Kidney (tissue), 14 donors: ENCODE measurements around the gene RFPL3. TPM values are rescaled to one million over a fixed set of nuclear protein-coding genes. Genes with fewer than 3 reads are reported as not detected.

Source experiments
- DNase-seq, 5 donors: peaks; one replicate each; pipeline ENCODE4 v3.0.0-alpha.2; 2013 to 2020
- FAIRE-seq: peaks from 2 replicates; lab custom pipeline; 2012; peaks lifted over from hg19 to GRCh38; lab: Jason Lieb, UNC
- H3K27ac ChIP-seq, 2 donors: one replicate each; pipeline ENCODE4 v1.7.0; 2013; ENCODE audit warnings: low read depth in 2 of 2, low read length in 2 of 2, inconsistent platforms in 1 of 2
- H3K27me3 ChIP-seq: one replicate; pipeline ENCODE4 v1.7.1; 2013; ENCODE audit warnings: low read length, inconsistent platforms; ENCODE audit not compliant: control insufficient read depth, insufficient read depth
- H3K36me3 ChIP-seq, 3 donors: one replicate each; pipeline versions ENCODE4 v1.7.0 to v1.7.1; 2013; ENCODE audit warnings: low read length in 3 of 3, control low read depth in 1 of 3, inconsistent platforms in 1 of 3; ENCODE audit not compliant: insufficient read depth in 3 of 3, control insufficient read depth in 2 of 3
- H3K4me1 ChIP-seq, 3 donors: one replicate each; pipeline versions ENCODE4 v1.7.0 to v1.7.1; 2013; ENCODE audit warnings: low read length in 3 of 3, inconsistent platforms in 1 of 3, low read depth in 1 of 3; ENCODE audit not compliant: control insufficient read depth in 2 of 3, insufficient read depth in 2 of 3
- H3K4me3 ChIP-seq, 3 donors: one replicate each; pipeline versions ENCODE4 v1.7.0 to v1.8.1; 2013; ENCODE audit warnings: low read length in 3 of 3, control low read depth in 1 of 3, inconsistent platforms in 1 of 3
- H3K9ac ChIP-seq, 3 donors: one replicate each; pipeline versions ENCODE4 v1.7.0 to v1.7.1; 2013; ENCODE audit warnings: low read length in 3 of 3, control low read depth in 1 of 3, inconsistent platforms in 1 of 3
- H3K9me3 ChIP-seq, 3 donors: one replicate each; pipeline versions ENCODE4 v1.7.0 to v1.7.1; 2013; ENCODE audit warnings: low read length in 3 of 3, control low read depth in 1 of 3, inconsistent platforms in 1 of 3; ENCODE audit not compliant: control insufficient read depth in 2 of 3, insufficient read depth in 1 of 3
- CTCF ChIP-seq: IDR thresholded peaks from 3 replicates; pipeline ENCODE4 v1.5.1; 2012; ENCODE audit warnings: mild to moderate bottlenecking, moderate library complexity, borderline replicate concordance; ENCODE audit not compliant: insufficient read depth; ENCODE audit errors: extremely low read depth
- intact Hi-C: fragments of 100-400 bp; cut with DNase I; formaldehyde crosslinking; loops from one replicate; pipeline ENCODE4 v1.11.1; 2022
- polyA plus RNA-seq: library from polyadenylated mRNA; stranded (reverse); fragments of 350-450 nt; fragmentation: Illumina TruSeq; extraction: RNeasy Lipid Tissue Mini Kit (QIAGEN cat#74804); gene quantifications from one replicate; pipeline ENCODE4 v1.2.3, GENCODE V29; 2014; ENCODE audit warnings: low read depth, low replicate concordance; ENCODE audit not compliant: insufficient read depth
- total RNA-seq: library from RNA; stranded (reverse); fragmentation: NEBNext Ultra II Directional; extraction: Animal tissue kit (Norgen Biotek cat#: 25700); gene quantifications from one replicate; pipeline ENCODE4 v1.2.1, GENCODE V29; 2021
- donor health status: control.
- donor health status: control.
- donor health status: control.
- donor health status: control.
- donor health status: control.
- donor health status: DM: yes; HTN: yes; CAD: no.
- donor health status: Normal renal cell carcinoma (clear cell type).

RFPL3 gene
- total and polyA plus RNA-seq, 2 donors from 2014 or later: not detected

DNA sequence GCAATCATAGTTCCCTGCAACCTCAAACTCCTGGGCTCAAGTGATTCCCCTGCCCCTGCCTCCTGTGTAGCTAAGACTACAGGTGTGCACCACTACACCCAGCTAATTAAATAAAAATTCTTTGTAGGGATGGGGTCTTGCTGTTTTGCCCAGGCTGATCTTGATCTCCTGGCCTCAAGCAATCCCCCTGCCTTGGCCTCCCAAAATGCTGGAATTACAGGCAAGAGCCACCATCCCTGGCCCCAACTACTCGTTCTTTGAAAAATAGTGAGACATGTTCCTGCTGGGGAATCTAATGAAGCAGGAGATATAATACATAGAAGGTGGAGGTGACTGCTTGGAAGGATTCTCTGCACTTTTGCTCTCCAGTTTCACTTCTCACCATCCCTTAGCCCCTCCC lies 40.1 kb upstream of the RFPL3 start:
- no peak overlapping the region for H3K9ac ChIP-seq
- no peak for TF ChIP-seq CTCF
- intact Hi-C loops: no loop called here
- no peak overlapping the region for H3K4me3 ChIP-seq
- H3K27me3 ChIP-seq: no peaks in the 10 kb centered on the region
- FAIRE-seq (no peak), DNase-seq (no peak)
- H3K4me1 ChIP-seq: no peaks in the 10 kb centered on the region
- H3K36me3 ChIP-seq: no peaks in the 10 kb centered on the region
- no peak overlapping the region for H3K27ac ChIP-seq
- H3K9me3 ChIP-seq: no peaks in the 10 kb centered on the region

DNA sequence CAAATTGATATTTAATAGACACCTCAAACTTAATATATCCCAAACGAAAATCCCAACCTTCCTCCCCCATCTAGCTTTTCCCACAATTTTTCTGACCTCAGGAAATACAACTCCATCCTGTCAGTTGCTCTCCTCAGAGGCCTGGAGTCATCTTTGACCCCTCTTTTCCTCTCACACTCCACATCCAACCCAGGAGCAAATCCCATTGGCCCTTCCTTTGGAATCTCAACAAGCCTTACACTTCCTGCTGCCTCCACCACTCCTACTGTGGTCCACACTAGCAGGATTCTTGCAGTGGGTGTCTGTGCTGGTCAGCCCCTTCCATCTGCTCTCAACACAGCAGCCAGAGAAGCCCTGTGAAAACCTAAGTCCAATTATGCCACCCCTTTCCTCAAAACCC lies 39.3 kb upstream of the RFPL3 start:
- intact Hi-C loops: no loop called here
- Histone ChIP-seq H3K9me3 (no peaks in the 10 kb centered on the region), H3K4me1 (no peaks in the 10 kb centered on the region), H3K36me3 (no peaks in the 10 kb centered on the region), H3K27ac (no peak overlapping the region), H3K9ac (no peak overlapping the region), H3K4me3 (no peak overlapping the region), H3K27me3 (no peaks in the 10 kb centered on the region)
- DNase-seq (no peak), FAIRE-seq (no peak)
- no peak for TF ChIP-seq CTCF

DNA sequence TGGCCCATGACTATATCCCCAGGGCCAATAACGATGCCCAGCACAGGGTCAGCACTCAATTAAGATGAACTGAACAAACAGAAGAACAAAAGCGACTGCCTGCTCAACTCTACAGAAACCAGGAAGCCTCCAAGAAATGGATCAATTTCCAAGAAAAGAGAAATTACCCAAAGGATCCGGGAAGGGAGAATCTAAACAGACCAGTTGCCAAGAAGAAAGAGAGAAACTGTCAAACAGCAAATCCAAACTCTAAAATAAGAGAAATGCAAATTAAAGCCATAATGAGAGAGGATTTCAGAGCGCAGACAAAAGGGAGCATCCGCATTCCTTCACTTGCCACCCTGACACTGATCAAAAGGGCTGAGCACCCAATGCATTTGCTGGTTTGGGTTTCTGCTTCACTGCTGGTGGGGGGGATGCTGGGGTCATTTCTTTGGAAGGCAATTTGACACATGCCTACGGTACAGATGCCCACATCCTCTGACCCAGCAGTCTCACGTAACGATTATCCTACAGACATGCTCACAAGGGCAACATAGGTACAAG lies 37.7 kb upstream of the RFPL3 start:
- no peaks in the 10 kb centered on the region for H3K36me3 ChIP-seq
- TF ChIP-seq CTCF: no peak
- FAIRE-seq (no peak), DNase-seq (peak in 1 of 5 donors; percentile 7)
- H3K4me1 ChIP-seq: no peaks in the 10 kb centered on the region
- H3K9me3 ChIP-seq: no peaks in the 10 kb centered on the region
- no peak overlapping the region for H3K9ac ChIP-seq
- no peak overlapping the region for H3K4me3 ChIP-seq
- intact Hi-C loops: no loop called here
- H3K27me3 ChIP-seq: no peaks in the 10 kb centered on the region
- H3K27ac ChIP-seq: no peak overlapping the region

GRCh38 chr22:32322986-32323385 lies 34.7 kb upstream of the RFPL3 start:
- DNase-seq: no peak
- Histone ChIP-seq H3K27ac (no peak overlapping the region), H3K4me3 (no peak overlapping the region), H3K9ac (no peak overlapping the region), H3K4me1 (no peaks in the 10 kb centered on the region), H3K36me3 (no peaks in the 10 kb centered on the region), H3K27me3 (no peaks in the 10 kb centered on the region), H3K9me3 (no peaks in the 10 kb centered on the region)
- FAIRE-seq: no peak
- no peak for TF ChIP-seq CTCF
- intact Hi-C loops: no loop called here
